Loucy (cell line): ENCODE data around the gene PSMD2.

Experiments used
- H2AFZ ChIP-seq: fragments of 200-600 bp; sonication (generic); 2 replicates; pipeline ENCODE4 v1.6.0; 2016; ENCODE audit warnings: antibody characterized with exemption, mild to moderate bottlenecking, low read length, moderate library complexity
- H3F3A ChIP-seq: fragments of 200-600 bp; 2 replicates; pipeline ENCODE4 v1.6.0; 2016; ENCODE audit warnings: antibody characterized with exemption, low read depth, mild to moderate bottlenecking
- H3K27me3 ChIP-seq: fragments of 200-600 bp; sonication (generic); 2 replicates; pipeline ENCODE4 v1.6.1; 2014; ENCODE audit warnings: low read length, mild to moderate bottlenecking; ENCODE audit not compliant: insufficient read depth, poor library complexity, severe bottlenecking
- H3K36me3 ChIP-seq: fragments of 200-600 bp; sonication (generic); 2 replicates; pipeline ENCODE4 v1.6.1; 2016; ENCODE audit warnings: low read length; ENCODE audit not compliant: insufficient read depth
- H3K4me1 ChIP-seq: fragments of 200-600 bp; sonication (generic); 2 replicates; pipeline ENCODE4 v1.5.1; 2014; ENCODE audit warnings: low read length, mild to moderate bottlenecking; ENCODE audit not compliant: insufficient read depth, poor library complexity, severe bottlenecking
- H3K4me2 ChIP-seq: fragments of 200-600 bp; sonication (generic); 2 replicates; pipeline ENCODE4 v1.6.0; 2014; ENCODE audit warnings: antibody characterized with exemption, low read length, low read depth, mild to moderate bottlenecking; ENCODE audit not compliant: poor library complexity, severe bottlenecking
- H3K4me3 ChIP-seq: fragments of 200-600 bp; sonication (generic); 2 replicates; pipeline ENCODE4 v1.5.1; 2014; ENCODE audit warnings: low read length, mild to moderate bottlenecking, mixed read lengths; ENCODE audit not compliant: poor library complexity, severe bottlenecking
- H3K79me2 ChIP-seq: fragments of 200-600 bp; sonication (generic); 2 replicates; pipeline ENCODE4 v1.6.1; 2014; ENCODE audit warnings: low read length; ENCODE audit not compliant: insufficient read depth
- H3K9ac ChIP-seq: fragments of 200-600 bp; sonication (generic); 2 replicates; pipeline ENCODE4 v1.6.0; 2014; ENCODE audit warnings: mild to moderate bottlenecking, low read depth, low read length, moderate library complexity; ENCODE audit not compliant: poor library complexity, severe bottlenecking
- H3K9me2 ChIP-seq: fragments of 200-600 bp; sonication (generic); replicated peaks from 2 replicates; pipeline ENCODE4 v1.6.1; 2016; ENCODE audit warnings: low read depth, low read length, mixed read lengths
- H3K9me3 ChIP-seq: fragments of 200-600 bp; sonication (generic); 2 replicates; pipeline ENCODE4 v1.6.1; 2014; ENCODE audit warnings: mild to moderate bottlenecking, antibody characterized with exemption, low read length, low read depth; ENCODE audit not compliant: insufficient read depth
- H4K20me1 ChIP-seq: fragments of 200-600 bp; sonication (generic); 2 replicates; pipeline ENCODE4 v1.6.0; 2014; ENCODE audit warnings: antibody characterized with exemption, low read length, mild to moderate bottlenecking; ENCODE audit not compliant: insufficient read depth, poor library complexity, severe bottlenecking
- EZH2phosphoT487 ChIP-seq: fragments of 200-600 bp; IDR thresholded peaks from 2 replicates; pipeline ENCODE4 v1.6.1; 2018; ENCODE audit warnings: antibody characterized with exemption, mild to moderate bottlenecking, moderate library complexity, borderline replicate concordance
- TF ChIP-seq, protein P1 (sequence below): fragments of 200-600 bp; sonication (generic); conservative IDR thresholded peaks from 2 replicates; pipeline ENCODE4 v1.5.1; 2014; ENCODE audit warnings: mild to moderate bottlenecking, antibody characterized with exemption, low read length

The PSMD2 gene

GRCh38 chr3:184325269-184325668, 26.2 kb downstream of the PSMD2 start:
- Histone ChIP-seq H3K9me2 (no peaks in the 10 kb centered on the region), H2AFZ (no peak overlapping the region), H3F3A (no peaks in the 10 kb centered on the region), H3K9ac (no peak overlapping the region), H3K4me2 (no peak overlapping the region), H3K27me3 (no peaks in the 10 kb centered on the region), H3K9me3 (no peaks in the 10 kb centered on the region), H3K79me2 (peaks cover 26% of the 10 kb centered on the region; the same call in 1 of the 2 replicates), H3K4me3 (no peak overlapping the region), H3K4me1 (no peaks in the 10 kb centered on the region), H3K36me3 (peaks cover 97% of the 10 kb centered on the region), H4K20me1 (peaks cover 45% of the 10 kb centered on the region)
- TF ChIP-seq, protein P1, sequence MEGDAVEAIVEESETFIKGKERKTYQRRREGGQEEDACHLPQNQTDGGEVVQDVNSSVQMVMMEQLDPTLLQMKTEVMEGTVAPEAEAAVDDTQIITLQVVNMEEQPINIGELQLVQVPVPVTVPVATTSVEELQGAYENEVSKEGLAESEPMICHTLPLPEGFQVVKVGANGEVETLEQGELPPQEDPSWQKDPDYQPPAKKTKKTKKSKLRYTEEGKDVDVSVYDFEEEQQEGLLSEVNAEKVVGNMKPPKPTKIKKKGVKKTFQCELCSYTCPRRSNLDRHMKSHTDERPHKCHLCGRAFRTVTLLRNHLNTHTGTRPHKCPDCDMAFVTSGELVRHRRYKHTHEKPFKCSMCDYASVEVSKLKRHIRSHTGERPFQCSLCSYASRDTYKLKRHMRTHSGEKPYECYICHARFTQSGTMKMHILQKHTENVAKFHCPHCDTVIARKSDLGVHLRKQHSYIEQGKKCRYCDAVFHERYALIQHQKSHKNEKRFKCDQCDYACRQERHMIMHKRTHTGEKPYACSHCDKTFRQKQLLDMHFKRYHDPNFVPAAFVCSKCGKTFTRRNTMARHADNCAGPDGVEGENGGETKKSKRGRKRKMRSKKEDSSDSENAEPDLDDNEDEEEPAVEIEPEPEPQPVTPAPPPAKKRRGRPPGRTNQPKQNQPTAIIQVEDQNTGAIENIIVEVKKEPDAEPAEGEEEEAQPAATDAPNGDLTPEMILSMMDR = no peak
- TF ChIP-seq EZH2phosphoT487 = no peak

DNA sequence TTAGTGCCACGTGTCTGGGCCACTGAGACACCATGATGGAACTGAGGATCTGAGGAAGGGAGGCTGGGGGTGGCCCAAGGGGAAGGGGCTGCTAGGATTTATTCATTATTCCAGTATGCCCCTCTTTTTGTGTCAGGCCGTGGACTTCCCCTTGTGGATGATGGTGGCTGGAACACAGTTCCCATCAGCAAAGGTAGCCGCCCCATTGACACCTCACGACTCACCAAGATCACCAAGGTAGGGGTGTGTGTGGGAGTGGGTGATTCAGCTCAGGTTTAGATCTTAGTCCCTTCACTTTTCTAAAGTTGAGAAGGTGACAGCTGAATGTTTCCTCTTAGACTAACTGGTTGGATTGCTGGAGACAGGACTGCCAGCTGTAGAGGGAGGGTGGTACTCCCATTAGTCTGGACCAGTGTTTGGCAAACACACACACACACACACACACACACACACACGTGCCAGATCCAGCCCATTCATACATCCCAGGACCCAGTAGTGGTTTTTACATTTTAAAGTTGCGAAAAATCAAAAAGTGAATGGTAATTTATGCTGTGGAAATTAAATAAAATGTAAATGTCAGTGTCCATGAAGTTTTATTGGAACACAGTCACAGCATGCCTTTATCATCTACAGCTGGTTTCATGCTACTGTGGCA, 26.8 kb downstream of the PSMD2 start:
- H3K79me2 ChIP-seq = peaks cover 20% of the 10 kb centered on the region; the same call in 1 of the 2 replicates
- H3K4me3 ChIP-seq = no peak overlapping the region
- no peak overlapping the region for H3K9ac ChIP-seq
- no peaks in the 10 kb centered on the region for H3K4me1 ChIP-seq
- H2AFZ ChIP-seq = no peak overlapping the region
- H3K9me3 ChIP-seq = no peaks in the 10 kb centered on the region
- H3F3A ChIP-seq = no peaks in the 10 kb centered on the region
- H3K4me2 ChIP-seq = no peak overlapping the region
- no peak for TF ChIP-seq EZH2phosphoT487
- TF ChIP-seq, protein P1 = no peak
- no peaks in the 10 kb centered on the region for H3K27me3 ChIP-seq
- peaks cover 39% of the 10 kb centered on the region for H4K20me1 ChIP-seq
- H3K36me3 ChIP-seq = peaks cover 95% of the 10 kb centered on the region
- H3K9me2 ChIP-seq = no peaks in the 10 kb centered on the region

GRCh38 chr3:184327171-184327570, 28.1 kb downstream of the PSMD2 start:
- Histone ChIP-seq H2AFZ (no peak overlapping the region), H3K4me2 (no peak overlapping the region), H3K9me2 (no peaks in the 10 kb centered on the region), H4K20me1 (peaks cover 26% of the 10 kb centered on the region), H3K27me3 (no peaks in the 10 kb centered on the region), H3K4me1 (no peaks in the 10 kb centered on the region), H3K36me3 (peaks cover 95% of the 10 kb centered on the region), H3K9ac (no peak overlapping the region), H3F3A (no peaks in the 10 kb centered on the region), H3K79me2 (0 out of 2 replicates have a peak, but pooled peaks cover 8% of the 10 kb centered on the region), H3K9me3 (no peaks in the 10 kb centered on the region), H3K4me3 (no peak overlapping the region)
- no peak for TF ChIP-seq EZH2phosphoT487
- TF ChIP-seq, protein P1 = no peak
